Measurements from ENCODE around the gene GIMAP2.
"Not testable (repeated sequence)": the region's sequence is repeated elsewhere in the genome, so short reads cannot be mapped to it uniquely, and the experiment has no call there.

DNA sequence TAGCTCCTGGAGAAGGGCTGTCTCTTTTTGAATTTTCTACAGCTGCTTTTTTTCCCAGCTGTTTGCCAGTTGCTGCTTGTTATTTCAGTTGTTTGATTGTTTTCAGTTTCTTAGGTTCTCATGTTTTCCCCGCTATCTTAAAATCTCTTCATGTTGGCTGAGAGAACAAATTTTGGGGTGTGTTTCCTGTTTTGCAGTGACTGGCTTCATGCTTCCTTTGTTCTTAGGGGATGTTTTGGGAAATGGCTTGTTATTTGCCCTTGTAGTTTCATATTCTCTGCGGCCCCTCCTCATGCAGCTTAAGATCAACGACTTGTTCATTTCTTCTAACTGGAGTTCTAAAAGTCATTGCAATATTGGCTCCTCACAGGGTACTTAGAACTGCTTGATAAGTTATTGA, 8.7 kb upstream of the GIMAP2 start:
- not testable (repeated sequence) for TF ChIP-seq YY1 (IDR thresholded peaks at IDR 0.05; ENCODE audit: extremely low read depth, insufficient replicate concordance, low read depth, low read length); ELF1 (IDR thresholded peaks at IDR 0.05; ENCODE audit: borderline replicate concordance, low read depth); EZH2 (IDR thresholded peaks at IDR 0.05); CEBPB (IDR thresholded peaks at IDR 0.05; ENCODE audit: low read depth); RAD21 (IDR thresholded peaks at IDR 0.05; ENCODE audit: low read depth); EZH2phosphoT487 (IDR thresholded peaks at IDR 0.05; ENCODE audit: borderline replicate concordance); POLR2A (IDR thresholded peaks at IDR 0.05; ENCODE audit: borderline replicate concordance, extremely low read depth, insufficient read depth, insufficient read length); SRF (IDR thresholded peaks at IDR 0.05; ENCODE audit: low read depth); SIN3A (IDR thresholded peaks at IDR 0.05; ENCODE audit: low read depth)
- TF ChIP-seq, protein P1, sequence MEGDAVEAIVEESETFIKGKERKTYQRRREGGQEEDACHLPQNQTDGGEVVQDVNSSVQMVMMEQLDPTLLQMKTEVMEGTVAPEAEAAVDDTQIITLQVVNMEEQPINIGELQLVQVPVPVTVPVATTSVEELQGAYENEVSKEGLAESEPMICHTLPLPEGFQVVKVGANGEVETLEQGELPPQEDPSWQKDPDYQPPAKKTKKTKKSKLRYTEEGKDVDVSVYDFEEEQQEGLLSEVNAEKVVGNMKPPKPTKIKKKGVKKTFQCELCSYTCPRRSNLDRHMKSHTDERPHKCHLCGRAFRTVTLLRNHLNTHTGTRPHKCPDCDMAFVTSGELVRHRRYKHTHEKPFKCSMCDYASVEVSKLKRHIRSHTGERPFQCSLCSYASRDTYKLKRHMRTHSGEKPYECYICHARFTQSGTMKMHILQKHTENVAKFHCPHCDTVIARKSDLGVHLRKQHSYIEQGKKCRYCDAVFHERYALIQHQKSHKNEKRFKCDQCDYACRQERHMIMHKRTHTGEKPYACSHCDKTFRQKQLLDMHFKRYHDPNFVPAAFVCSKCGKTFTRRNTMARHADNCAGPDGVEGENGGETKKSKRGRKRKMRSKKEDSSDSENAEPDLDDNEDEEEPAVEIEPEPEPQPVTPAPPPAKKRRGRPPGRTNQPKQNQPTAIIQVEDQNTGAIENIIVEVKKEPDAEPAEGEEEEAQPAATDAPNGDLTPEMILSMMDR (IDR thresholded peaks at IDR 0.05 in 2 of 3, conservative IDR thresholded peaks at IDR 0.05 in 1 of 3; ENCODE audit: borderline replicate concordance in 1 of 3, insufficient read depth in 1 of 3, low read depth in 2 of 3, low read length in 2 of 3) = not testable (repeated sequence)
- TF ChIP-seq, protein P2, sequence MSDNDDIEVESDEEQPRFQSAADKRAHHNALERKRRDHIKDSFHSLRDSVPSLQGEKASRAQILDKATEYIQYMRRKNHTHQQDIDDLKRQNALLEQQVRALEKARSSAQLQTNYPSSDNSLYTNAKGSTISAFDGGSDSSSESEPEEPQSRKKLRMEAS (IDR thresholded peaks at IDR 0.05) = not testable (repeated sequence)
- TF ChIP-seq, protein P3, sequence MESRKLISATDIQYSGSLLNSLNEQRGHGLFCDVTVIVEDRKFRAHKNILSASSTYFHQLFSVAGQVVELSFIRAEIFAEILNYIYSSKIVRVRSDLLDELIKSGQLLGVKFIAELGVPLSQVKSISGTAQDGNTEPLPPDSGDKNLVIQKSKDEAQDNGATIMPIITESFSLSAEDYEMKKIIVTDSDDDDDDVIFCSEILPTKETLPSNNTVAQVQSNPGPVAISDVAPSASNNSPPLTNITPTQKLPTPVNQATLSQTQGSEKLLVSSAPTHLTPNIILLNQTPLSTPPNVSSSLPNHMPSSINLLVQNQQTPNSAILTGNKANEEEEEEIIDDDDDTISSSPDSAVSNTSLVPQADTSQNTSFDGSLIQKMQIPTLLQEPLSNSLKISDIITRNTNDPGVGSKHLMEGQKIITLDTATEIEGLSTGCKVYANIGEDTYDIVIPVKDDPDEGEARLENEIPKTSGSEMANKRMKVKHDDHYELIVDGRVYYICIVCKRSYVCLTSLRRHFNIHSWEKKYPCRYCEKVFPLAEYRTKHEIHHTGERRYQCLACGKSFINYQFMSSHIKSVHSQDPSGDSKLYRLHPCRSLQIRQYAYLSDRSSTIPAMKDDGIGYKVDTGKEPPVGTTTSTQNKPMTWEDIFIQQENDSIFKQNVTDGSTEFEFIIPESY (IDR thresholded peaks at IDR 0.05; ENCODE audit: extremely low read depth, insufficient replicate concordance, low read length) = not testable (repeated sequence)
